Activated naive CD4-positive, alpha-beta T cell treated with anti-CD3 and anti-CD28 coated beads for 36 hours (primary cell): ENCODE data around the gene UBE2Q1. TPM values are rescaled to one million over a fixed set of nuclear protein-coding genes. Genes with fewer than 3 reads are reported as not detected.
A peak's percentile ranks its signal among the peaks of the same experiment; 100 is the strongest.

Source experiments
- CTCF ChIA-PET: fragments of 350-600 bp; sonication (Branson Sonifier 250); formaldehyde crosslinking; loops from one replicate; lab custom pipeline; 2021; ENCODE audit warnings: antibody characterized with exemption; lab: Charles Lee
- DNase-seq: peaks from one replicate; pipeline ENCODE4 v3.0.0-alpha.2; 2020
- H3K27ac Mint-ChIP-seq: one replicate; pipeline ENCODE4 v1.8.0; 2021; ENCODE audit warnings: mild to moderate bottlenecking, mixed read lengths
- H3K27me3 Mint-ChIP-seq: one replicate; pipeline ENCODE4 v1.8.0; 2021; ENCODE audit warnings: low read depth, mixed read lengths
- H3K36me3 Mint-ChIP-seq: one replicate; pipeline ENCODE4 v1.8.0; 2021; ENCODE audit warnings: low read depth, mixed read lengths
- H3K4me1 Mint-ChIP-seq: one replicate; pipeline ENCODE4 v1.8.0; 2021; ENCODE audit warnings: low read depth, mixed read lengths
- H3K4me3 Mint-ChIP-seq: one replicate; pipeline ENCODE4 v1.8.0; 2021; ENCODE audit warnings: mild to moderate bottlenecking, moderate library complexity, mixed read lengths
- H3K9me3 Mint-ChIP-seq: one replicate; pipeline ENCODE4 v1.8.0; 2021; ENCODE audit warnings: mixed read lengths
- intact Hi-C: fragments of 100-400 bp; cut with micrococcal nuclease; formaldehyde crosslinking; loops from one replicate; pipeline ENCODE4 v1.15.1; 2023
- total RNA-seq, 2 experiments: library from RNA; stranded (reverse); gene quantifications; one replicate each; pipeline ENCODE4 v1.2.3, GENCODE V29; 2021

The UBE2Q1 gene
- total RNA-seq: 10 to 100 TPM; 79.2 to 84.6 TPM

DNA sequence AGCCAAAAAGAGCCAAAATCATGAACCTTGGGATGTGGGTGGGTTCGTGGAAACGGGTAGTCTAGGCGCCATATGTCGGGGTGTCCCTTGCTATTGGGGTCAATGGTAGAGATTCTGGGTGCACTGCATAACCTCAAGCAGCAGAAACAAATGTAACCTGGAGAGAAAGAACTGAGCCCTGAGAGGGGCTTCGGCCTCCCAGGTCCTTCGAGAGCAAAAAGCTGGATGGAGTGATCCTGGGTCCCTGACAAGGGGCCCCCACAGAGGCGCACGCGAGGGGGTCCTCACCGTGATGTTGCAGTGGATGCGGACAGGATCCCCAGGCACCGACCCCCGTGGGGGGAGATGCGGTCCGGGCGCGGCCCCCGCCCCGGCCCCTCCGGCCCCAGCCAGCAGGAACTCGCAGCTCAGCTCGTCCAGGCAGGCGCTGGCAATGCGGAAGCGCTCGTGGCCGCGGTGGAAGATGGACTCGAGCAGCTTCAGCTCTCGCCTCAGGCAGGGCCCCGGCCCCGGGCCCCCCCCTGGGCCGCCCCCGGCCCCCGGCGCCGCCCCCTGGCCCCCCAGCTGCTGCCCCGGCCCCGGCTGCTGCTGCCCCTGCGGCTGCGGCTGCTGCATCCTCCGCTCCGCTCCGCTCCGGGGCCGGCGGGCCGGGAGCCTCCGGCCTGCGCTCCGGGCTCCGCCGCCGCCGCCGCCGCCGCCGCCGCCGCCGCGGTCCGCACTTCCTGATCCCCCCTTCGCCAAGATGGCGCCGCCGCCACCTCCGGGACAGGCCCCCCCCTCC is at the start of gene UBE2Q1:
UBE2Q1 (minus strand) TSS at position 724 of the 781 bp plus-strand sequence; CDS start at position 615, 109 bp downstream.
- peaks cover 26% of the 10 kb centered on the region for H3K36me3 Mint-ChIP-seq
- DNase-seq: peak; percentile 53
- CTCF ChIA-PET: interaction anchor here (1.6 kb wide), 1 partner anchor 12 kb away, joined by 6 read pairs; no protein-coding TSS in a partner anchor
- peak within 1 kb of the TSS; percentile 92 for H3K27ac Mint-ChIP-seq
- no peaks in the 10 kb centered on the region for H3K27me3 Mint-ChIP-seq
- H3K4me1 Mint-ChIP-seq: peaks cover 28% of the 10 kb centered on the region
- intact Hi-C loops: loop anchor here (1.0 to 5.0 kb wide), 6 partner anchors 153 to 577 kb away; partner anchors contain the start of genes IL6R, KCNN3 and SLC50A1
- H3K9me3 Mint-ChIP-seq: no peaks in the 10 kb centered on the region
- H3K4me3 Mint-ChIP-seq: peak within 1 kb of the TSS; percentile 91

DNA sequence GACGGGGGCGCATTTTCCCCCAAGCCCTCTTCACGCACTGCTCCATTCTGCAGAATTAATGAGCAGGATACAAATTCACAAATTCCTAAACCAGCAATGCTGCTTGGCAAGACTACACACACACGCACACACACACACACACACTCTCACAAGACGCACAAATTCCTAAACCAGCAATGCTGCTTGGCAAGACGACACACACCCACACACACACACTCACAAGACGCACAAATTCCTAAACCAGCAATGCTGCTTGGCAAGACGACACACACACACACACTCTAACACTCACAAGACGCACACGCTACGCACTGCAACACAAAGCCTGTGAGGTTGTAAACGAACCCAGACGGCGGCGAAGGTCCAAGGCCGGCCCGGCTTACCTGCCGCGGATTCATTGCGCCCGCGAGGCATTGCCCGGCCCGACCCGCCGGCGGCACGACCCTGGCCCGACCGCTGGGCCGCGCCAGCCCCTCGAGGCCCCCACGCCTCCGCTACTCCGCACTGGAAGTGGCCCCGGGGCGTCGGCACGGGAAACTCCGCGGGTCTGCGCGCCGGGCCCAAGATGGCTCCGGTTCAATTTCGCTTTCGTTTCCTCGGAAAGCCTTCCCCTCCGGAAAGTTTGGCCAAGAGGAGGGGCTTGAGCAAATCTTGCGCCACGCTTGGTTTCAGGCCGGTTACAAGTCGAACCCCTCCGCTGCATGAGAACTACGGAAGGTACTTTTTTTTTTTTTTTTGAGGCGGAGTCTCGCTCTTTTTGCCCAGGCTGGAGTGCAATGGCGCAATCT is 49.3 kb upstream of the UBE2Q1 start, which contains the start of gene ADAR:
ADAR (minus strand) TSS at position 578 of the 788 bp plus-strand sequence; CDS start at position 398, 180 bp downstream.
- intact Hi-C loops: loop anchor here (1.0 to 5.0 kb wide), 6 partner anchors 141 to 529 kb away; partner anchors contain the start of genes ATP8B2 and SLC50A1
- Mint-ChIP-seq H3K4me1 (peaks cover 75% of the 10 kb centered on the region), H3K27ac (peak within 1 kb of the TSS; percentile 96), H3K4me3 (peak within 1 kb of the TSS; percentile 91), H3K27me3 (no peaks in the 10 kb centered on the region), H3K9me3 (no peaks in the 10 kb centered on the region), H3K36me3 (peaks cover 29% of the 10 kb centered on the region)
- CTCF ChIA-PET: interaction anchor here (1.6 kb wide), 1 partner anchor 48 kb away, joined by 4 read pairs; no protein-coding TSS in a partner anchor
- peak; percentile 97 for DNase-seq

DNA sequence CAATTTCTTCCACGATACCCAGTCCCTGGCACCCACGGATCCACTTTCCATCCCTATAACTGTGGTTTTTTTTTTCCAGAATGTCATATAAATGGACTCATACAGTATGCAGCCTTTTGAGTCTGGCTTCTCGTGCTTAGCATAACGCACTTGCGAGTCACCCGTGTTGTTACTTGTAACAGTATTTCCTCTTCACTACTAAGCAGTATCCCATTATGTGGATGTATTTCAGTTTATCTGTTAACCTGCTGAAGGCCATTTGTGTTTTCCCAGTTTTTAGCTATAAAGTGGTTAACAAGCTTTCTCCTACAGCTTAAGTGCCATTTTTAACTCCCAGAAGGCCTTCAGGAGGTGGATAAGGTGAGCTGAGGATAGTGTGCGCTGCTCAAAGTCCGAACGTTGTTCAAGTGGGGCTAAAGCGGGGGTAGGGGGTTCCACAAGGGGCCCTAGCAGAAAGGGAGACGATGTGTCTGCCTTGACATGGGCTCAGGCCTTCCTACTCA is 48.7 kb upstream of the UBE2Q1 start:
- intact Hi-C loops: loop anchor here (5.0 kb wide), 2 partner anchors 280 to 530 kb away; partner anchors contain the start of genes ATP8B2 and SLC50A1
- Mint-ChIP-seq H3K36me3 (peaks cover 32% of the 10 kb centered on the region), H3K27me3 (no peaks in the 10 kb centered on the region), H3K27ac (peak overlapping the region; percentile 96), H3K9me3 (no peaks in the 10 kb centered on the region), H3K4me1 (peaks cover 74% of the 10 kb centered on the region), H3K4me3 (peak overlapping the region; percentile 91)
- CTCF ChIA-PET: interaction anchor here (0.6 to 1.6 kb wide), 3 partner anchors 22 to 364 kb away, joined by 4 to 5 read pairs (median 5); partner anchors contain the start of gene SHC1
- DNase-seq: peak; percentile 36

DNA sequence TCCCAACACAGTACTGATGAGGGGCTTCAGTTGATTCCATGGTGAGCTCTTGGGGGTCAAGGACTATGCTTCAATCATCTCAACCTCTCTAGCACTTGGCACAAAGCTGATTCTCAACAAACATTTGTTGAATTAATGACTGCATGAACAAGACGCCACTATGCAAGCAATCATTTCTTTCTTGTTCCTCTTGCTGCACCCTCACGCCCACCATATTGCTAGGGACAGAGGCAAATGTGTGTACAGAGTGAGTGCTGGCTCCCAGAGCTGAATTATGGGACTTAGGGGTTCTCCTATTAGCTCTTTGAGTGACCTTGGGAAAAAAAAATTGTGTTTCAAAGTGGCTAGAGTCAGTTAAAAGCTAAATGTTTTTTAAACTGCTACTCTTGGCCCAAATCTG is 47.1 kb upstream of the UBE2Q1 start:
- Mint-ChIP-seq H3K4me3 (peak overlapping the region; percentile 10), H3K27ac (peak overlapping the region; percentile 73), H3K27me3 (no peaks in the 10 kb centered on the region), H3K9me3 (no peaks in the 10 kb centered on the region), H3K4me1 (peaks cover 74% of the 10 kb centered on the region), H3K36me3 (peaks cover 48% of the 10 kb centered on the region)
- intact Hi-C loops: loop anchor here (5.0 kb wide), 2 partner anchors 278 to 532 kb away; partner anchors contain the start of genes ATP8B2 and SLC50A1
- CTCF ChIA-PET: interaction anchor here (0.6 to 2.7 kb wide), 6 partner anchors 11 to 126 kb away, joined by 3 to 13 read pairs (median 4); no protein-coding TSS in a partner anchor
- DNase-seq: no peak

DNA sequence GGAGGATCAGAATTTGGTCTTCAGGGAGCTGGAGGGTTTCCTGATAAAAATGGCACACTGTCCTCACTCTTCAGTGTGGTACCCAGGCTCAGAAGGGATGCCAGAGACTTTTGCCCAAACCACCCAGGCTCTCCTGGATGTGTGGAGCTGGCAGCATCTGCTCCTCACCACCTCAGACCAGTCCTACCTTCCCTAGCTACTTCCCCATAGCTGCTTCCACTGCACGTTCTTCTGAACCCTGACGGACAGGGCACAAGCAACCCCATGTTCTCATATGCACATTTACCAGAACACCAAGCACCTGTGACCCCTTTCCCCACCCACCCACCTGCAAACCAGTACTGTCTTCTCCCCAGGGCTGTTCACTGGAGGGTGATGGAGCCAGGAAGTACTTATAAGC is 44.9 kb upstream of the UBE2Q1 start:
- CTCF ChIA-PET: interaction anchor here (1.0 to 2.7 kb wide), 2 partner anchors 43 to 68 kb away, joined by 3 to 13 read pairs; no protein-coding TSS in a partner anchor
- no peak for DNase-seq
- H3K27ac Mint-ChIP-seq: peak overlapping the region; percentile 57
- intact Hi-C loops: no loop called here
- peaks cover 58% of the 10 kb centered on the region for H3K36me3 Mint-ChIP-seq
- H3K9me3 Mint-ChIP-seq: no peaks in the 10 kb centered on the region
- H3K4me3 Mint-ChIP-seq: no peak overlapping the region
- H3K4me1 Mint-ChIP-seq: peaks cover 73% of the 10 kb centered on the region
- H3K27me3 Mint-ChIP-seq: no peaks in the 10 kb centered on the region

DNA sequence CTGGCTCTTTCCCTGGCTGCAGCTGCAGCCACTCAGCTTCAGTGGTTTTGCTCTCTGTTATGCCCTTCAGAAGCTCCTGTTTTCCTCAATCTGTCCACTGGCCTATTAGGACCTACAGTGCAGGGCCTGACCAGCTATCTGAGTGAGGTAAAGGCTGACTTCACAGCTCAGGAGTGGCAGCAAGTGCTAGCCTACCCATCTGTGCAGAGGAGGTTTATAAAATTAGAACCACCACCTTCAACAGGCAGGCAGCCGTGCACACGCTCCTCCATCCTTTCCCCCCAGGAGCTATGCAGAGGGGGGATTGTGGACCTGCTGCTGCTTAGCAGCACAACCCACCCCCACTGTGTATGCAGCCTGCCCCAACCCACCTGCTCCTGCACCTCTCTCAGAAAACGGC is 41.2 kb upstream of the UBE2Q1 start:
- CTCF ChIA-PET: no interaction called here
- Mint-ChIP-seq H3K27ac (peak overlapping the region; percentile 65), H3K4me1 (peaks cover 56% of the 10 kb centered on the region), H3K4me3 (no peak overlapping the region), H3K36me3 (peaks cover 64% of the 10 kb centered on the region), H3K27me3 (no peaks in the 10 kb centered on the region), H3K9me3 (no peaks in the 10 kb centered on the region)
- intact Hi-C loops: no loop called here
- no peak for DNase-seq

DNA sequence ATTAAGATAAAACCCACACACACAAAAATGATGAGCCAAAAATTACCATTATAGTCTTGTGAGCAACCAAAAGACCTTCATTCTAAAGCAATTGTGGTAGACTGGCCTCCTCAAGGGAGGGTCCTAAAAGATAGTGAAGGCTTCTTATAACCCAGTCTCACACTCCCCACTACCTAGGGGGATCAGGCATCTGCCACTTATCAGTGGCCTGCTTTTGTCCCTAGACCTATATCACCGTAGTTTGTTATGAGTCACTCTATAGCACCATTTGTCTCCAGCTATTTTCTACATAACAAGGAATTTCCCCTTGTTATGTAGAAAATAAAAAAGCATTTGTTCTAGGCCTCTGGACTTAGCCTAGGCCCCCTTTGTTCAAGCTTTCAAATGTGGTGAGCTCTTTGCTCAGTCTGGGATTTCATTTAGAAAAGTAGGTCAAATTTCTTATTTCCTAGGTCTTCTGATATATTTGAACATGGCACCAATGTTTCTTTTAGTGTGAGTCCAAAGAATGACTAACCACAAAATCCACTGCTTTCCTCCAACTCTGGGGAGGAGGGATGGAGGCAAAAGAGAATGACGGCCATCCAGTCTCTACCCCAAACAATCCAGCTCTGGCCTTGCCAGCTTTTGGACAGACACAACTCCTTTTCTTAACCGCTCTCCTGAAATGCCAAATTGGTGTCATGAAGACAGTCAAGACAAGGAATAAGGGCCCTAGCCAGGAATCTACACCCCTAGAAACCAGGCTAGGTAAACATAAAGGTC is 40.6 kb upstream of the UBE2Q1 start:
- Mint-ChIP-seq H3K36me3 (peaks cover 65% of the 10 kb centered on the region), H3K27me3 (no peaks in the 10 kb centered on the region), H3K4me3 (no peak overlapping the region), H3K4me1 (peaks cover 50% of the 10 kb centered on the region), H3K27ac (peak overlapping the region; percentile 79), H3K9me3 (no peaks in the 10 kb centered on the region)
- no peak for DNase-seq
- CTCF ChIA-PET: no interaction called here
- intact Hi-C loops: no loop called here

DNA sequence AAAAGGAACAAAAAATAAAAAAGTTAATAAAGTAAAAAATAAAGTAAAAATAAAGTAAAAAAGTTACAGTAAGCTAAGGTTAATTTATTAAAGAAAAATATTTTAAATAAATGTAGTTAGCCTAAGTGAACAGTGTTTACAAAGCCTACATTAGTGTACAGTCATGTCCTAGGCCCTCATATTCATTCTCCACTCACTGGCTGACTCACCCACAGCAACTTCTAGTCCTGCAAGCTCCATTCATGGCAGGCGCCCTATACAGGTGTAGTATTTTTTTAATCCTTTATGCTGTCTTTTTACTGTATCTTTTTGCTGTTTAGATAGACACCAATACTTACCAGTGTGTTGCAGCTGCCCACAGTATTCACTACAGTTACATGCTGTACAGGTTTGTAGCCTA is 37.2 kb upstream of the UBE2Q1 start:
- Mint-ChIP-seq H3K4me1 (peaks cover 19% of the 10 kb centered on the region), H3K4me3 (no peak overlapping the region), H3K36me3 (peaks cover 56% of the 10 kb centered on the region), H3K27me3 (no peaks in the 10 kb centered on the region), H3K9me3 (no peaks in the 10 kb centered on the region), H3K27ac (no peak overlapping the region)
- intact Hi-C loops: no loop called here
- CTCF ChIA-PET: interaction anchor here (0.5 to 1.7 kb wide), 6 partner anchors 10 to 348 kb away, joined by 3 to 6 read pairs (median 3); no protein-coding TSS in a partner anchor
- no peak for DNase-seq

DNA sequence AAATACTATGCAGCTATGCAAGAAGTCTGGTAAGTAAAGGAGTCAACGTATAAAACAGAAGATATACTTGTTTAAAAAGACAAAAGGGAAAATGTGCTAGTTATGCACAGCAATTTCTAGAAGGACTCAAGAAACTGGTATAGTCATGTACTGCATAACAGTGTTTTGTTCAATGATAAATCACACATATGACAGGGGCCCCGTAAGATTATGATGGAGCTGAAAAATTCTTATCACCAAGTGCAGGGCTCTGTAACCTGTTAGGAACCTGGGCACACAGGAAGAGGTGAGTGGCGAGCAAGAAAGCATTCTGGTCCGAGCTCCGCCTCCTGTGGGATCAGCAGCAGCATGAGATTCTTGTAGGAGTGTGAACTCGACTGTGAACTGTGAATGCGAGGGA is 36.3 kb upstream of the UBE2Q1 start:
- H3K27me3 Mint-ChIP-seq: no peaks in the 10 kb centered on the region
- H3K27ac Mint-ChIP-seq: no peak overlapping the region
- peaks cover 12% of the 10 kb centered on the region for H3K4me1 Mint-ChIP-seq
- H3K4me3 Mint-ChIP-seq: no peak overlapping the region
- no peaks in the 10 kb centered on the region for H3K9me3 Mint-ChIP-seq
- peaks cover 53% of the 10 kb centered on the region for H3K36me3 Mint-ChIP-seq
- DNase-seq: no peak
- CTCF ChIA-PET: interaction anchor here (0.5 to 1.7 kb wide), 6 partner anchors 11 to 349 kb away, joined by 3 to 6 read pairs (median 3); no protein-coding TSS in a partner anchor
- intact Hi-C loops: no loop called here

DNA sequence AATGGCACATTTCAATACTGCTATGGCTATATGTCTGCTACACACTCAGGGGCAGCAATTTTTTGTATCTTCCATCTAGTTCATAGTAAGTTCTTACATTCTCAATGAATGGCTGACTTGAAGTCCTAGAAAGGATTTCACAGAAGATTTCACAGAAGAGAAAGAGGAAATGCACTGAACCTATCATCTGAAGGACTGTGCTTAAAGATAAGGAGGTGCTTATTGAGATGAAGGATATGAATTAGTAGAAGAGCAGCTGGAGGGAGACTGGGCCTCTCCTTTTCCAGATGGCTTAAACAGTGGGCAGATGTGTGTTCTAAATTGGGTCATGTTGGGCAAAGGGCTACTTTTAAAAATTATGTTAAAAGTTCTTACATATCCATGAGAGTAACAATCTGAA is 34.9 kb upstream of the UBE2Q1 start:
- peak overlapping the region; percentile 19 for H3K27ac Mint-ChIP-seq
- CTCF ChIA-PET: no interaction called here
- no peak overlapping the region for H3K4me3 Mint-ChIP-seq
- no peaks in the 10 kb centered on the region for H3K27me3 Mint-ChIP-seq
- no peak for DNase-seq
- peaks cover 3% of the 10 kb centered on the region for H3K4me1 Mint-ChIP-seq
- no peaks in the 10 kb centered on the region for H3K9me3 Mint-ChIP-seq
- H3K36me3 Mint-ChIP-seq: peaks cover 59% of the 10 kb centered on the region
- intact Hi-C loops: no loop called here

DNA sequence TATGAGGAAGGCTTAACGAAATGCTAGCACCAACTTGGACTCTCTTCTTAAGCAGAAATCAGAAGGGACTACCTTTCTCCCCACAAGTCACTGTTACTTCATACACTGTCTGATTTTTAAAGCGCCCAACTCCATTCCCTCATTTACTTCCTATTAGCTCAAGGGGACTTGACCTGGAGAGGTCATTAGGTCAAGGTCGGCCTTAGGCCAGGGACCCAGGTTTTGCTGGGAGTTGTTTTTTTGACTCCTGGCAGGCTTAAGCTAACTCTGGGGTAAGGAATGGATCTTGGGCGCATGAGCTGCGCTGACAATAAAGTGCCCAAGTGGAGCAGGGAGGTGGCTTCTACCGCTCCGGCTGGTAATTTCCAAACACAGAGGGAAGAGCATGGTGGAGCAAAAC is 32.7 kb upstream of the UBE2Q1 start:
- Mint-ChIP-seq H3K9me3 (no peaks in the 10 kb centered on the region), H3K36me3 (peaks cover 59% of the 10 kb centered on the region), H3K4me1 (no peaks in the 10 kb centered on the region), H3K27ac (peak overlapping the region; percentile 33), H3K4me3 (no peak overlapping the region), H3K27me3 (no peaks in the 10 kb centered on the region)
- DNase-seq: no peak
- CTCF ChIA-PET: interaction anchor here (1.6 to 2.2 kb wide), 2 partner anchors 32 to 112 kb away, joined by 4 to 6 read pairs; no protein-coding TSS in a partner anchor
- intact Hi-C loops: no loop called here
